Subcutaneous abdominal adipose tissue (tissue), 5 donors: Measurements from ENCODE around the gene FBH1.

Experiments used
- H3K27ac ChIP-seq: one replicate; pipeline ENCODE4 v1.7.0; 2013; ENCODE audit warnings: low read depth, mild to moderate bottlenecking, inconsistent platforms, low read length, moderate library complexity
- H3K27me3 ChIP-seq, 5 donors: one replicate each; pipeline ENCODE4 v1.7.0; 2013; ENCODE audit warnings: low read length in 5 of 5, inconsistent platforms in 1 of 5; ENCODE audit not compliant: control insufficient read depth in 5 of 5, insufficient read depth in 4 of 5
- H3K36me3 ChIP-seq, 5 donors: one replicate each; pipeline ENCODE4 v1.7.0; 2013; ENCODE audit warnings: low read length in 5 of 5; ENCODE audit not compliant: control insufficient read depth in 5 of 5, insufficient read depth in 5 of 5
- H3K4me1 ChIP-seq, 5 donors: one replicate each; pipeline ENCODE4 v1.7.0; 2013; ENCODE audit warnings: low read length in 5 of 5, mild to moderate bottlenecking in 3 of 5, moderate library complexity in 1 of 5; ENCODE audit not compliant: control insufficient read depth in 5 of 5, insufficient read depth in 5 of 5
- H3K4me3 ChIP-seq, 5 donors: one replicate each; pipeline ENCODE4 v1.7.0; 2013; ENCODE audit warnings: low read length in 5 of 5, low read depth in 1 of 5
- H3K9ac ChIP-seq, 5 donors: one replicate each; pipeline ENCODE4 v1.7.0; 2013; ENCODE audit warnings: low read length in 5 of 5, mild to moderate bottlenecking in 4 of 5, moderate library complexity in 3 of 5
- H3K9me3 ChIP-seq, 5 donors: one replicate each; pipeline ENCODE4 v1.7.0; 2013; ENCODE audit warnings: low read length in 5 of 5; ENCODE audit not compliant: control insufficient read depth in 5 of 5
- donor health status: healthy.
- donor health status: healthy.
- donor health status: healthy.
- donor health status: healthy.
- donor health status: healthy.

FBH1 gene

DNA sequence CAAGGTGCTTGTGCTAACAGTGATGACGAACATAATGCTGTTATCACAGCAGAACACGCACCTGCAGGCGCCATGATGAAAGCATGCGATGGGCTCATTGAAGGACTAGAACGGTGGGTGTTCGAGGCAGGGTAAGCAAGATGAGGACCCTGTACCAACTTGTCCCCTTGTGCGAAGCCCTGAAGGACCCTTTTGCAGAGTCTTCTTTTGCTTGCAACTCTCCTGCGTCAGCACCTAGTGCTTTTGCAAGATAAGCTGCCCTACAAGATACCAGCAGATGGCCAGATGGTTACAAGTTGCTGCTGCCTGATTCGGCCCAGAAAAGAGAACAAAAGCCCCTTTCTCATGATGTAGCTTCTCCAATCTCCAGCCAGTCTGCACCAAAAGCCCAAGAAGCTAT, 91.5 kb downstream of the FBH1 start:
- H3K27me3 ChIP-seq, result no peaks in the 10 kb centered on the region
- H3K27ac ChIP-seq, result no peak overlapping the region
- no peak overlapping the region for H3K4me3 ChIP-seq
- H3K9ac ChIP-seq, result no peak overlapping the region
- H3K4me1 ChIP-seq, result peaks cover 0 to 24% (median 16%) of the 10 kb centered on the region in 5 donors
- H3K9me3 ChIP-seq, result no peaks in the 10 kb centered on the region
- no peaks in the 10 kb centered on the region for H3K36me3 ChIP-seq

DNA sequence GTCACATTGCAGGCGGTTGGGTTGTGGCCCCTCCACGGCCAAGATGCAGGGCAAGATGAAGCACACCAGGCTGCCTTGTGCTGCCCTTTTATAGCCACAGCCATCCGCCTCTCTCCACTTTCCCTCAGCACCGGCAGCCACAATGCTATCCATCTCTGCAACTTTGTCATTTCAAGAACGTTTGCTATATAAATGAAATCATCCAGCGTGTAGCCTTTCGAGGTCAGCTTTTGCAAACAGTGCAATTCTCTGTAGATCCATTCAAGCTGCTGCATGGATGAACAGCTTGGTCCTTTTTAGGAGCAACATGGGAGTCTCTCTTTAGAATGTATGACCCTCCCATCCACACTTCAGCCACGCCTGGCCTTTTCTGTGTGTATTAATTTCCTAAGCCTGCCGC, 93.7 kb downstream of the FBH1 start:
- Histone ChIP-seq H3K4me3 (no peak overlapping the region), H3K27ac (no peak overlapping the region), H3K36me3 (no peaks in the 10 kb centered on the region), H3K27me3 (no peaks in the 10 kb centered on the region), H3K9ac (no peak overlapping the region), H3K9me3 (no peaks in the 10 kb centered on the region), H3K4me1 (peaks cover 0 to 15% (median 8%) of the 10 kb centered on the region in 5 donors)

DNA sequence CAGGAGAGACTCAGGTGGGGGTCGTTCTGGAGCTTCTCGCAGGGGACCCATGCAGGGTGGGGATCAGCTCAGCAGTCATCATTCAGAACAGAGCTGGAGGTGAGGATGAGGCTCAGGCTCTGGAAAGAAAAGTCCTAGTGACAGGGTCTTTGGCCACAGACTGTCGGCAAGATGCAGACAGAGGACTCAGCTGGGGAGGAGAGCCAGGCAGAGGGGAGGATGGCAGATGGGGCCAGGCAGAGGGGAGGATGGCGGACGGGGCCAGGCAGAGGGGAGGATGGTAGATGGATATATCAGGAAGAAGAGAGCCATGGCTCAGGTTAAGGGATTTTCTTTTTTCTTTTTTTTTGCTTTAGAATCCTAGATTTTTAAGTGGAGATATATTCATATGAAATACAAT, 95.0 kb downstream of the FBH1 start:
- Histone ChIP-seq H3K9ac (no peak overlapping the region), H3K4me3 (no peak overlapping the region), H3K27ac (no peak overlapping the region), H3K36me3 (no peaks in the 10 kb centered on the region), H3K4me1 (peaks cover 0 to 15% (median 8%) of the 10 kb centered on the region in 5 donors), H3K9me3 (no peaks in the 10 kb centered on the region), H3K27me3 (no peaks in the 10 kb centered on the region)
